ENCODE measurements around the gene MYPOP. TPM values are rescaled to one million over a fixed set of nuclear protein-coding genes. Genes with fewer than 3 reads are reported as not detected.

MYPOP gene
- total RNA-seq, 2 experiments from 2014 or later, result 9.7 to 11.4 TPM

DNA sequence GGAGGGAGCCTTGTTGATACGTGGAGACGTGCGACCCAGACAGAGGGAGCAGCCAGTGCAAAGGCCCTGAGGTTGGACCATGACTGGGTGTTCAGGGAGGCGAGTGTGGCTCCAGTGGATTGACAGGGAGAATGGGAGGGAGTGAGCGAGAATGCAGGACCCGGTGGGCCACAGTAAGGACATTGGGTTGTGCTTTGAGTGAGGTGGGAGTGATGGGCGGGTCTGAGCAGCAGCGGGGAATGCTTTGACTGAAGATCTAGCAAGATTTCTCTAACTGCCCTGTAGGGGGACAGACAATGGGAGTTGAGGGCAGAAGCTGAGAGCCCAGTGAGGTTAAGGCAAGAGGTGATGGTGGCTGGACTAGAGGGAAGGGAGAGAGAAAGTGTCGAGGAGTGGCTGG lies 19.9 kb upstream of the MYPOP start:
- ChIA-PET POLR2A (no interaction called here), CTCF (interaction anchor here (0.6 kb wide), 1 partner anchor 23 kb away, joined by 5 read pairs; no protein-coding TSS in a partner anchor)
- Mint-ChIP-seq H3K27me3 (peaks cover 4% of the 10 kb centered on the region), H3K27ac (no peak overlapping the region), H3K9me3 (no peaks in the 10 kb centered on the region), H3K4me1 (peaks cover 46% of the 10 kb centered on the region), H3K4me3 (no peak overlapping the region), H3K36me3 (ENCODE audit: low read depth) (no peaks in the 10 kb centered on the region)
- no peak for DNase-seq

DNA sequence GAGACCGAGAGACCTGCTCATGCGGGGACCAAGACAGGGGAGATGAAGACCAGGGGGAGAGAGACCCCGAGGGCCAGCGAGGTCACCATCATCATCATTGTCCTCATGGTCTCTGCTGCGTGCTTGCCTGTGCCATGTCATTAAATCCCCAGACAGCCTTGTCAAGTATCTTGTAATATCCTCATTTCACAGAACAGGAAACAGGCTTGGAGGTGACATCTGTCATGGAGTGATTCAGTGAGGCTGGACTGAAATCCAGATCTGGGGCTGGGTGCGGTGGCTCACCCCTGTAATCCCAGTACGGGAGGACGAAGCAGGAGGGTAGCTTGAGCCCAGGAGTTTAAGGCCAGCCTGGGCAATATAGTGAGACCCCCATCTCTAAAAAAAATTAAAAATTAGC lies 18.0 kb upstream of the MYPOP start:
- POLR2A ChIA-PET, result no interaction called here
- Mint-ChIP-seq H3K9me3 (no peaks in the 10 kb centered on the region), H3K27ac (no peak overlapping the region), H3K36me3 (ENCODE audit: low read depth) (no peaks in the 10 kb centered on the region), H3K4me3 (no peak overlapping the region), H3K27me3 (peaks cover 4% of the 10 kb centered on the region), H3K4me1 (peaks cover 48% of the 10 kb centered on the region)
- CTCF ChIA-PET, result interaction anchor here (1.6 kb wide), 1 partner anchor 12 kb away, joined by 4 read pairs; no protein-coding TSS in a partner anchor
- peak; percentile 27 for DNase-seq

DNA sequence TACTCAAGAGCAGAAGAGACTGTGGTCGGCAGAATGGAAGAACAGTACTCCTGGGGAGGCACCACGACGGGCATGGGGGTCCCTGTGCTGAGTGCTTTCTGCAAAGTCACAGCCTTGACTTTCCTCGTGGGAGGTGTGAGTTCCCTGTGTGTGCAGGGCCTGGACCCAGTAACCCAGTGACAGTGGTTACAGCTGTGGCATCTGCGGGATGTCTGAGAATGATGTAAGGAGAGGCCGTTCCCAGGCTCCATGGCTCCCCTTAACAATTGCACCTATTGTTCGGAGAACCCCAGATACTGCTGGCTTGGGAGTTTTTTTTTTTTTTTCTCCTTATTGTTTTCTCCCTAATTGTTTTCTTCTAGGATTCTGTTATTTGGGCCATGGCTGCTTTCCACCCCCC lies 17.3 kb upstream of the MYPOP start:
- Mint-ChIP-seq H3K27me3 (peaks cover 4% of the 10 kb centered on the region), H3K4me1 (peaks cover 44% of the 10 kb centered on the region), H3K9me3 (no peaks in the 10 kb centered on the region), H3K4me3 (no peak overlapping the region), H3K36me3 (ENCODE audit: low read depth) (no peaks in the 10 kb centered on the region), H3K27ac (peak overlapping the region; percentile 19)
- ChIA-PET POLR2A (no interaction called here), CTCF (interaction anchor here (1.6 kb wide), 1 partner anchor 11 kb away, joined by 4 read pairs; no protein-coding TSS in a partner anchor)
- DNase-seq, result no peak

DNA sequence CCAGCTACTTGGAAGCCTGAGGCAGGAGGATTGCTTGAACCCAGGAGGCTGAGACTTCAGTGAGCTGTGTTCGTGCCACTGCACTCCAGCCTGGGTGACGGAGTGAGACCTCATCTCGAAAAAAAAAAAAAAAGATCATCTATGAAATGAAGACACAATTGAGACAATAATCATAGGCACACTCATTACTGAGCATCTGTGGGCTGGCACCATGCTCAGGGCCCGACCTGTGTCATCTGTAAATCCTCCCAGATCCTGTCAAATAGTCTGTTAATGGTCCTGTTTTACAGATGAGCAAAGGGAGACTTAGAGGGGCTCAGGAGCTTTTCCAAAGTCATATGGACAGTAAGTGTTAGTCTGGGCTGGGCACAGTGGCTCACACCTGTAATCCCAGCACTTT lies 16.3 kb upstream of the MYPOP start:
- Mint-ChIP-seq H3K27ac (peak overlapping the region; percentile 64), H3K4me1 (peaks cover 44% of the 10 kb centered on the region), H3K36me3 (ENCODE audit: low read depth) (no peaks in the 10 kb centered on the region), H3K27me3 (peaks cover 4% of the 10 kb centered on the region), H3K4me3 (no peak overlapping the region), H3K9me3 (no peaks in the 10 kb centered on the region)
- ChIA-PET POLR2A (no interaction called here), CTCF (interaction anchor here (0.8 to 1.6 kb wide), 2 partner anchors 9 to 10 kb away, joined by 3 to 4 read pairs; no protein-coding TSS in a partner anchor)
- no peak for DNase-seq

DNA sequence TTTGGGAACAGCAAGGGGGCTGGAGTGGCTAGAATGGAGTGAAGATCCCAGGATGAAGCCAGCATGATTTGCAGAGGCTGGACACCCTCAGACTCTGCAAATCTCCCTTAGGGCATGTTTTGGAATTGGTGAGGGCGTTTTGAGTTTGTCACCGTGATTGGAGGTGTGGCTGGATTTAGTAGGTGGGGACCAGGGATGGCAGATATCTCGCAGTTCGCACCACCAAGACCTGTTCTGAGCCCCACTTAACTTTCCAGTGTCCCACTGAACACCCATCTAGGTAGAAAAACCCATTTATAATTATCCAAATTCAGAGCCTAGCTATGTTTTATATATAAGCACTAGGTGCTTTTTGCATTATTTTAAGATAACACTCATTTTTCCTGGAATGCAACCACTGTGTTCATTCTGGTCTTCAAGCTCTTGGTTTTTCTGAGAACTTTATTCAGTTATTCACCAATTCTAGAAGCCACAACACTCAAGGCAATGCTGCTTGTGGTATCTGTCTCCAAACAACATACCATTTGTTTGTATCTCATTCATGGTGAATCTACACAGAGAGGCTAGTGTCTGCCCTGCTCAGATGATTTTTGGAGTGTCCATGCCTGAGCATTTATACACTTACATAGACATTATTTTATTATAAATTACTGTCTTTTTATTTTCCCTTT lies 15.1 kb upstream of the MYPOP start:
- CTCF ChIA-PET, result interaction anchor here (0.8 to 2.2 kb wide), 2 partner anchors 10 to 14 kb away, joined by 3 to 6 read pairs; no protein-coding TSS in a partner anchor
- Mint-ChIP-seq H3K36me3 (ENCODE audit: low read depth) (no peaks in the 10 kb centered on the region), H3K9me3 (no peaks in the 10 kb centered on the region), H3K4me1 (peaks cover 44% of the 10 kb centered on the region), H3K27ac (peak overlapping the region; percentile 85), H3K4me3 (peak overlapping the region; percentile 41), H3K27me3 (peaks cover 7% of the 10 kb centered on the region)
- peak; percentile 47 for DNase-seq
- POLR2A ChIA-PET, result interaction anchor here (0.6 kb wide), 1 partner anchor 101 kb away, joined by 3 read pairs; no protein-coding TSS in a partner anchor

DNA sequence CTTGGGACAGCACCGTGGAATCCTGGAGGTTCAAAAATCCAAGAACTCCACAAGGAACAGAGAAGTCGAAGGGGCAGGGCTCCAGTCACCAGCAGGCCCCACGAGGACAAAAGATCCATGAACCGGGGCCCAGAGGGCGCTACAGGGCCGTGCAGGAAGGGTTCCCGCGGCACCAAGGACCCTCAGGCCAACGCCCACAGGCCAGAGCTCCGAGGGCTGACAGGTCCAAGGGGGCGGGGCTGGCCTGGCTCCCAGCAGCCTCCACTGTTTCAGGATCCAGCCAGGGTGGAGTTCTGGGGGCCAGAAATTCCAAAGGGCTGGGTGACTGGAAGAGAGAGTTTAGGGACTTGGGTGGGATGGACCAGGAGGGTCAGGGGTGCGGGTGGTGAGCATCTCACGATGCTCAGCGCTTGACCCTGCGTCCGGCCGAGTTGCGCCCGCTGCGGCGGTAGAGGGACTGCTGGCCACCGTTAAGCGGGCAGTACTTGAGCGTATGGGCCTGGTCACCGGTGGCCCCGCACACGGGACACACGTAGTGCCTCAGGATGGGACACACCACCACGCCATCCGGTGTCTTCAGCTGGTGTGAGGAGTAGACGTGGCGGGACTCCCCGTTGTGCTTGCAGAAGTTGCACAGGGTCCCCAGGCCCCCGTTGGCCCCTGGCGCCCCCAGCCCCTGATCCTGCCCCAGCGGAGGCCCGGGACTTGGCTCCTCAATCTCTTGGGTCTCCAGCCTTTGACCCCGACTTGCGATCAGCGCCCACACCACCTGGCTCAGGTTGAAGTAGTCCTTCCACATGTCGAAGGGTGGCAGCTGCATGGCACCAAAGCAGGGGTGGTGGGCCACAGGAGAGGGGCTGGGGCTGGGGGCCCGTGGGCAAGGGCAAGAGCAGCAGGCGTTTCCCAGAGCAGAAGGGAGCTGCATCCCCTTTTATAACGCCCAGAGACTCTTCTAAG lies 11.7 kb upstream of the MYPOP start, which contains the start of gene NANOS2:
Gene NANOS2 (minus strand): TSS at position 905 of the 957 bp plus-strand sequence. CDS start 85 bp downstream, at position 820.
- Mint-ChIP-seq H3K27me3 (peaks cover 5% of the 10 kb centered on the region), H3K4me3 (no peak within 1 kb of the TSS), H3K9me3 (no peaks in the 10 kb centered on the region), H3K36me3 (ENCODE audit: low read depth) (no peaks in the 10 kb centered on the region), H3K4me1 (peaks cover 24% of the 10 kb centered on the region), H3K27ac (peak within 1 kb of the TSS; percentile 31)
- DNase-seq, result no peak
- CTCF ChIA-PET, result no interaction called here
- POLR2A ChIA-PET, result no interaction called here

DNA sequence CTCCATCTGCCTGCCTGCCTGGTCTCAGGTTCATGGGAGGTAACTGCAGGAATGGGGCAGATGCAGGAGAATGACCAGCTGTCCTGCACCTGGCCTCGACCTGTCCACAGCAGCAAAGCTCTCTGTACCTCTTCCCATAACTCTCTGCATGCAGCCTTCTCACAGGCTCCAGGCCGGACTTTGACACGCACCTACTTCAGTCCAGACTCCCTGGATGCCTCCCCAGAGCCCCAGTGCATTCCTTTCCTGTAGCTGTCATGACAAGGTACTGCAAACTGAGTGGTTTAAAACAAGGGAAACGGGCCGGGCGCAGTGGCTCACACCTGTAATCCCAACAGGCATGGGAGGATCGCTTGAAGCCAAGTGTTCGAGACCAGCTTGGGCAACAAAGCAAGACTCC lies 8.9 kb upstream of the MYPOP start:
- ChIA-PET POLR2A (no interaction called here), CTCF (no interaction called here)
- H3K27me3 Mint-ChIP-seq, result peaks cover 5% of the 10 kb centered on the region
- no peak overlapping the region for H3K4me3 Mint-ChIP-seq
- H3K27ac Mint-ChIP-seq, result peak overlapping the region; percentile 16
- H3K4me1 Mint-ChIP-seq, result peaks cover 6% of the 10 kb centered on the region
- DNase-seq, result no peak
- H3K9me3 Mint-ChIP-seq, result no peaks in the 10 kb centered on the region
- no peaks in the 10 kb centered on the region for H3K36me3 Mint-ChIP-seq (ENCODE audit: low read depth)

DNA sequence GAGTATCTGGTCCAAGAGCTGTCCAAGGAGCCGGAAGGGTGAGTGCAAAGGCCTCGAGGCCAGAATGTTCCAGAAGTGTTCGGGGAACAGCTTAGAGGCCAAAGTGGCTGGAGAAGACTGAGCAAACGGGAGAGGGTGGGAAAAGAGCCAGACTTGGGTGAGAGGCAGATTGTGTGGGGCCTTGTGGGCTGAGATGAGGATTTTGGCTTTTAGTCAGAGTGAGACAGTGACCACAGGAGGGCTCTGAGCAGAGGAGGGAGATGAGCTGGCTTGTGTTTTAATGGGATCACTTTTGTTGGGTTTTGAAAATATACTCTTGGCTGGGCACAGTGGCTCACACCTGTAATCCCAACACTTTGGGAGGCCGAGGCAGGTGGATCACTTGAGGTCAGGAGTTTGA lies 6.5 kb upstream of the MYPOP start:
- no peak overlapping the region for H3K4me3 Mint-ChIP-seq
- no peaks in the 10 kb centered on the region for H3K36me3 Mint-ChIP-seq (ENCODE audit: low read depth)
- no peak for DNase-seq
- ChIA-PET CTCF (interaction anchor here (1.5 kb wide), 1 partner anchor 11 kb away, joined by 4 read pairs; no protein-coding TSS in a partner anchor), POLR2A (no interaction called here)
- H3K9me3 Mint-ChIP-seq, result no peaks in the 10 kb centered on the region
- H3K4me1 Mint-ChIP-seq, result peaks cover 7% of the 10 kb centered on the region
- peaks cover 7% of the 10 kb centered on the region for H3K27me3 Mint-ChIP-seq
- no peak overlapping the region for H3K27ac Mint-ChIP-seq

DNA sequence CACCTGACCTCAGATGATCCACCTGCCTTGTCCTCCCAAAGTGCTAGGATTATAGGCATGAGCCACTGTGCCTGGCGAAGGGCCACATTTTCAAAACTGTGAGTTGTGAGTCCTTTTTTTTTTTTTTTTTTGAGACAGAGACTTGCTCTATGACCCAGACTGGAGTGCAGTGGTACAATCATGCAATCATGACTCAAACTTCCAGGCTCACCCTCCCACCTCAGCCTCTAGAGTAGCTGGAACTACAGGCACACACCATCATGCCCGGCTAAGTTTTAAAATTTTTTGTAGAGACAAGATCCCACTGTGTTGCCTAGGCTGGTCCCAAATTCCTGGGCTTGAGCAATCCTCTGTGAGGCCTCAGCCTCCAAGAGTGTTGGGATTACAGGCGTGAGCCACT lies 3.8 kb upstream of the MYPOP start:
- H3K4me3 Mint-ChIP-seq, result no peak overlapping the region
- no peak overlapping the region for H3K27ac Mint-ChIP-seq
- DNase-seq, result no peak
- POLR2A ChIA-PET, result no interaction called here
- H3K4me1 Mint-ChIP-seq, result peaks cover 18% of the 10 kb centered on the region
- peaks cover 4% of the 10 kb centered on the region for H3K27me3 Mint-ChIP-seq
- CTCF ChIA-PET, result no interaction called here
- H3K9me3 Mint-ChIP-seq, result no peaks in the 10 kb centered on the region
- no peaks in the 10 kb centered on the region for H3K36me3 Mint-ChIP-seq (ENCODE audit: low read depth)

DNA sequence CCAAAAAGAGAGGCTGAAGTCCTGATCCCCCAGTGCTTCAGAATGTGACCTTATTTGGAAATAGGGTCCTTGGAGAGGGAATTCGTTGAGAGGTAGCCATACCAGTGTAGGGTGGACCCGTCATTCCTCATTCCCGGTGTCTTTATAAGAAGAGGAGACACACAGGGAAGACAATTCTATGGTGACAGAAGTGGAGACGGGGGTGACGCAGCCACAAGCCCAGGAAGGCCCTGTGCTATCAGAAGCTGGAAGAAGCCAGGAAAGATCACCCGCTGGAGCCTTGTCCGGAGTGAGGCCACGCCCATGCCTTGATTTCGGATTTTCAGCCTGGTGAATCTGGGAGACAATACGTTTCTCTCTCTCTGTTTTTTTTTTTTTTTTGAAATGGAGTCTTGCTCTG lies 2.6 kb upstream of the MYPOP start:
- Mint-ChIP-seq H3K36me3 (ENCODE audit: low read depth) (peaks cover 8% of the 10 kb centered on the region), H3K27ac (no peak overlapping the region), H3K9me3 (no peaks in the 10 kb centered on the region), H3K27me3 (peaks cover 3% of the 10 kb centered on the region), H3K4me1 (peaks cover 28% of the 10 kb centered on the region), H3K4me3 (no peak overlapping the region)
- ChIA-PET POLR2A (no interaction called here), CTCF (no interaction called here)
- DNase-seq, result no peak

DNA sequence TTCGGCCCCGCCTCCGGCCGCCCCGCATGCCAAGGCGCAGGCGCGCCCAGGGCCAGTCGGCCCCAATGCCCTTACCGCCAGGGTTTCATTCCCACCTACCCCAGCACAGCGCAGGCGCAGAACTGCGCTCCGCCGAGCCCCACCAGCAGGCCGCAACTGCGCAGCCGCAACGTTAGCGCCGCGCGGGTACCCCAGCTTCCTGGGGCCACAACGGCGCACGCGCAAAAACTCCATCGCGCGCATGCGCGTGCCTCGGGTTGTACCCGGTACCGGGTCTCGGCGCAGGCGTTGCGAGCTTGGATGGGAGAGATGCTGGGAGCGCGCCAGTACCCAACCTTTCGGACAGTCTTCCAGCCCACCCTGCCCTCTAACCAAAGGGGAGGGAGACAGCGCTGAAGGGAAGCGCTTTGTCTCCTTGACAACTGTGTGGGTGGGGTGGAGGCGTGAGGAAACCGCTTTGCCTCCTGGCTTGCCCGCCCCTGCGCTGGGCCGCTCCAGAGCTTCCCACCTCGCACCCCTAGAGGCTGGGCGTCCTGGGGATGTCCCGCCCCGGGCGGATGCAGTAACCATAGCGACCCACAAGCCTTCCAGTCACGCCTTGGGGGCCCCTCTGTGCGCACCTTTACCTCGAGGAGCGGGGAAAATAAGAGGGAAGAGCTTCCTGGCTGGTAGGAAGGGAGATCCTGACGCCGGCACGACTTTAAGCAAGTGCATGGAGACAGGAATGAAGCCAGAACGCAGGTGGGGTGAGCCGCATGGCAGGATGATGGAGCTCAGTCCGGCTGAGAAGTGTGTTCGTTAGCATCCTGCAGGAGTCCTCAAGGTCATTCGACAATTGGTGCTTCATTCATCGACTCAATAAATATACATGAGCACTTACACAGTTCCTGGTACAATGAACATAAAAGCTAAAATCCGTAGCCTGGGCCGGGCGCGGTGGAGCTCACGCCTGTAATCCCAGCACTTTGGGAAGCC lies 525 bp upstream of the MYPOP start:
- CTCF ChIA-PET, result interaction anchor here (0.6 to 2.4 kb wide), 8 partner anchors 11 to 134 kb away, joined by 3 to 9 read pairs (median 4); partner anchors contain the start of genes FOXA3, SIX5 and SYMPK
- H3K36me3 Mint-ChIP-seq (ENCODE audit: low read depth), result peaks cover 21% of the 10 kb centered on the region
- no peaks in the 10 kb centered on the region for H3K9me3 Mint-ChIP-seq

DNA sequence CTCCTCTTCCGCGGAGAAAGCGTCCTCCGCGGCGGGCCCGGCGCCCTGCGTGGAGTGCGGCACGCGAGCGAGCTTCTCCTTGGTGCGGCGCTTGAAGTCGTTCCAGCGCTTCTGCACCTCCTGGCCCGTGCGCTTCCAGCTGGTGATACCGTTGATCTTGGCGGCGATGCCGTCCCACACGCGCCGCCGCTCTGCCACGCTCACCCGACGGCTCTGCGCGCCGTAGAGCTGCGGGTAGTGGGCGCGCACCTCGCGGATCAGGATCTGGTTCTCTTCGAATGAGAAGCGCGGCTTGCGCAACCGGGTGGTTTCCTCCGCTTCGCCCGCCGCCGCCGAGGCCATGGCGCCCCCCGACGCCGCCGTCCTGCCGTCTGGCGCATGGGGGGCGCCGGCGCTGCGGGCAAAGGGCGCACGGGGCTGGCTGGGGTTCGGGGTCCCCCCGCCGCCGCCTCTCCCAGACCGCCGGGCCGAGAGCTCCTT lies 941 bp downstream of the MYPOP start:
- Mint-ChIP-seq H3K4me1 (peaks cover 25% of the 10 kb centered on the region), H3K27me3 (peaks cover 3% of the 10 kb centered on the region), H3K27ac (no peak overlapping the region), H3K4me3 (peak overlapping the region; percentile 65), H3K36me3 (ENCODE audit: low read depth) (peaks cover 21% of the 10 kb centered on the region), H3K9me3 (no peaks in the 10 kb centered on the region)
- DNase-seq, result peak; percentile 27
- ChIA-PET POLR2A (no interaction called here), CTCF (interaction anchor here (0.8 to 2.4 kb wide), 5 partner anchors 9 to 722 kb away, joined by 3 to 6 read pairs (median 5); no protein-coding TSS in a partner anchor)

More for the DNA sequence above, 525 bp upstream of the MYPOP start:
- DNase-seq, result peak; percentile 99
- POLR2A ChIA-PET, result interaction anchor here (0.9 to 1.1 kb wide), 2 partner anchors 17 to 93 kb away, joined by 3 to 4 read pairs; partner anchors contain the start of genes CCDC61 and IRF2BP1
- H3K27me3 Mint-ChIP-seq, result peaks cover 3% of the 10 kb centered on the region
- peak overlapping the region; percentile 89 for H3K27ac Mint-ChIP-seq
- peaks cover 25% of the 10 kb centered on the region for H3K4me1 Mint-ChIP-seq
- peak overlapping the region; percentile 89 for H3K4me3 Mint-ChIP-seq
